Measurements from ENCODE around the gene PRSS3.
"Not testable (repeated sequence)": the region's sequence is repeated elsewhere in the genome, so short reads cannot be mapped to it uniquely, and the experiment has no call there.

DNA sequence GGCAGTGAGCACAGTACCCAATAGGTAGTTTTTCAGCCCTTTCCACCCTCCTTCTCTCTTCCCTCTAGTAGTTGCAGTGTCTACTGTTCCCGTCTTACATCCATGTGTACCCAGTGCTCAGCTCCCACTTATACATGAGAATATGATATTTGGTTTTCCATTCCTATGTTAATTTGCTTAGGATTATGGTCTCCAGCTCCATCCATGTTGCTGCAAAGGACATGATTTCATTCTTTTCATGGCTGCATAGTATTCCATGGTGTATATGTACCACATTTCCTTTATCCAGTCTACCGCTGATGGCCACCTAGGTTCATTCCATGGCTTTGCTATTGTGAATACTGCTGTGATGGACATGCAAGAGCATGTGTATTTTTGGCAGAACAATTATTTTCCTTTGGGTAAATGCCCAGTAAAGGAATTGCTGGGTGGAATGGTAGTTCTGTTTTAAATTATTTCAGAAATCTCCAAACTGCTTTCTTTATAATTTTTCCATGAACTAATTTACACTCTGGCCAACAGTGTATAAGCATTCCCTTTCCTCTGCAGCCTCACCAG, 6.7 kb downstream of the PRSS3 start:
- TF ChIP-seq, protein P1, sequence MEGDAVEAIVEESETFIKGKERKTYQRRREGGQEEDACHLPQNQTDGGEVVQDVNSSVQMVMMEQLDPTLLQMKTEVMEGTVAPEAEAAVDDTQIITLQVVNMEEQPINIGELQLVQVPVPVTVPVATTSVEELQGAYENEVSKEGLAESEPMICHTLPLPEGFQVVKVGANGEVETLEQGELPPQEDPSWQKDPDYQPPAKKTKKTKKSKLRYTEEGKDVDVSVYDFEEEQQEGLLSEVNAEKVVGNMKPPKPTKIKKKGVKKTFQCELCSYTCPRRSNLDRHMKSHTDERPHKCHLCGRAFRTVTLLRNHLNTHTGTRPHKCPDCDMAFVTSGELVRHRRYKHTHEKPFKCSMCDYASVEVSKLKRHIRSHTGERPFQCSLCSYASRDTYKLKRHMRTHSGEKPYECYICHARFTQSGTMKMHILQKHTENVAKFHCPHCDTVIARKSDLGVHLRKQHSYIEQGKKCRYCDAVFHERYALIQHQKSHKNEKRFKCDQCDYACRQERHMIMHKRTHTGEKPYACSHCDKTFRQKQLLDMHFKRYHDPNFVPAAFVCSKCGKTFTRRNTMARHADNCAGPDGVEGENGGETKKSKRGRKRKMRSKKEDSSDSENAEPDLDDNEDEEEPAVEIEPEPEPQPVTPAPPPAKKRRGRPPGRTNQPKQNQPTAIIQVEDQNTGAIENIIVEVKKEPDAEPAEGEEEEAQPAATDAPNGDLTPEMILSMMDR (conservative IDR thresholded peaks at IDR 0.05 in 1 of 2, IDR thresholded peaks at IDR 0.05 in 1 of 2; ENCODE audit: low read depth in 1 of 2, low read length in 2 of 2) = not testable (repeated sequence)
- TF ChIP-seq EZH2 (IDR thresholded peaks at IDR 0.05; ENCODE audit: low read length, missing control alignments) = not testable (repeated sequence)
